Activated naive CD4-positive, alpha-beta T cell treated with anti-CD3 and anti-CD28 coated beads, Interleukin-2, amount 50 U/mL, for 16 hours (primary cell): ENCODE measurements around the gene NFKBIE.
A peak's percentile ranks its signal among the peaks of the same experiment; 100 is the strongest.
"Not testable (repeated sequence)": the region's sequence is repeated elsewhere in the genome, so short reads cannot be mapped to it uniquely, and the experiment has no call there.

Source experiments
- DNase-seq: peaks from one replicate; pipeline ENCODE4 v3.0.0-alpha.2; 2020

The NFKBIE gene

GRCh38 chr6:44265007-44265721 lies at the start of gene NFKBIE:
Gene NFKBIE (minus strand): TSS chr6:44265551. CDS start chr6:44265346, 205 bp downstream.
- DNase-seq: peak; percentile 92

GRCh38 chr6:44314657-44315056 lies 49.3 kb upstream of the NFKBIE start:
- not testable (repeated sequence) for DNase-seq

GRCh38 chr6:44312901-44313788 lies 47.8 kb upstream of the NFKBIE start, which contains the start of gene AARS2:
Gene AARS2 (minus strand): TSS chr6:44313347. CDS start chr6:44313323, 24 bp downstream.
- peak; percentile 93 for DNase-seq

- no peak for DNase-seq
Measured at GRCh38 chr6:44311767-44312166, 46.4 kb upstream of the NFKBIE start.

GRCh38 chr6:44311304-44311703 lies 46.0 kb upstream of the NFKBIE start:
- DNase-seq: no peak

- no peak for DNase-seq
Measured at GRCh38 chr6:44310241-44310640, 44.9 kb upstream of the NFKBIE start.

- no peak for DNase-seq
Measured at GRCh38 chr6:44309631-44310030, 44.3 kb upstream of the NFKBIE start.

GRCh38 chr6:44309092-44309491 lies 43.7 kb upstream of the NFKBIE start:
- DNase-seq: no peak

- no peak for DNase-seq
Measured at GRCh38 chr6:44307217-44307616, 41.9 kb upstream of the NFKBIE start.

GRCh38 chr6:44306710-44307109 lies 41.4 kb upstream of the NFKBIE start:
- DNase-seq: no peak

- DNase-seq: no peak
Measured at GRCh38 chr6:44305200-44305725, 39.9 kb upstream of the NFKBIE start.

- peak; percentile 42 for DNase-seq
Measured at GRCh38 chr6:44304282-44305199, 39.2 kb upstream of the NFKBIE start.

GRCh38 chr6:44303842-44304241 lies 38.5 kb upstream of the NFKBIE start:
- DNase-seq: no peak

GRCh38 chr6:44302856-44303255 lies 37.5 kb upstream of the NFKBIE start:
- DNase-seq: no peak

- no peak for DNase-seq
Measured at GRCh38 chr6:44301782-44302564, 36.6 kb upstream of the NFKBIE start.

GRCh38 chr6:44301106-44301505 lies 35.8 kb upstream of the NFKBIE start:
- DNase-seq: no peak

- no peak for DNase-seq
Measured at GRCh38 chr6:44300292-44300823, 35.0 kb upstream of the NFKBIE start.

GRCh38 chr6:44298864-44299263 lies 33.5 kb upstream of the NFKBIE start:
- no peak for DNase-seq

GRCh38 chr6:44298055-44298803 lies 32.9 kb upstream of the NFKBIE start:
- no peak for DNase-seq
